Neural crest cell (in vitro differentiated cells): ENCODE measurements around the gene DNLZ. TPM values are rescaled to one million over a fixed set of nuclear protein-coding genes. Genes with fewer than 3 reads are reported as not detected.

Experiments
- DNase-seq: peaks from one replicate; pipeline ENCODE4 v3.0.0; 2021; ENCODE audit warnings: low read depth, mixed read lengths, low spot score
- H3K27ac Mint-ChIP-seq: one replicate; pipeline ENCODE4 v1.8.0; 2021; ENCODE audit warnings: mild to moderate bottlenecking, mixed read lengths; ENCODE audit not compliant: unreplicated experiment
- H3K27me3 Mint-ChIP-seq: 2 replicates; pipeline ENCODE4 v1.8.0; 2021; ENCODE audit warnings: low read depth, mild to moderate bottlenecking, mixed read lengths
- H3K36me3 Mint-ChIP-seq: 2 replicates; pipeline ENCODE4 v1.8.0; 2021; ENCODE audit warnings: low read depth, mild to moderate bottlenecking, mixed read lengths
- H3K4me1 Mint-ChIP-seq: 2 replicates; pipeline ENCODE4 v1.8.0; 2021; ENCODE audit warnings: mixed read lengths
- H3K4me3 Mint-ChIP-seq: one replicate; pipeline ENCODE4 v1.8.0; 2021; ENCODE audit warnings: mild to moderate bottlenecking, mixed read lengths
- H3K9me3 Mint-ChIP-seq: 2 replicates; pipeline ENCODE4 v1.8.0; 2021; ENCODE audit warnings: mixed read lengths
- CTCF ChIP-seq: fragments of 200-600 bp; sonication (generic); conservative IDR thresholded peaks from 2 replicates; pipeline ENCODE4 v1.5.0; 2021; ENCODE audit warnings: antibody characterized with exemption, mild to moderate bottlenecking
- total RNA-seq: library from RNA; stranded (reverse); gene quantifications from 2 replicates; pipeline ENCODE4 v1.2.1, GENCODE V29; 2021

Gene DNLZ
- total RNA-seq, 1 donor from 2014 or later = 21.3 TPM

- peaks cover 5% of the 10 kb centered on the region for H3K4me1 Mint-ChIP-seq
- peak overlapping the region; percentile 57 for H3K4me3 Mint-ChIP-seq
- H3K36me3 Mint-ChIP-seq = no peaks in the 10 kb centered on the region
Measured at GRCh38 chr9:136366826-136367225, 3.3 kb upstream of the DNLZ start.

GRCh38 chr9:136365775-136366222 lies 2.3 kb upstream of the DNLZ start:
- TF ChIP-seq CTCF = no peak
- Mint-ChIP-seq H3K4me1 (peaks cover 5% of the 10 kb centered on the region), H3K36me3 (no peaks in the 10 kb centered on the region), H3K27ac (no peak overlapping the region), H3K4me3 (peak overlapping the region; percentile 34), H3K27me3 (peaks cover 6% of the 10 kb centered on the region), H3K9me3 (no peaks in the 10 kb centered on the region)
- no peak for DNase-seq

More at GRCh38 chr9:136366826-136367225, 3.3 kb upstream of the DNLZ start:
- no peaks in the 10 kb centered on the region for H3K9me3 Mint-ChIP-seq
- no peak for DNase-seq
- H3K27me3 Mint-ChIP-seq = peaks cover 6% of the 10 kb centered on the region
- H3K27ac Mint-ChIP-seq = peak overlapping the region; percentile 35
- no peak for TF ChIP-seq CTCF

GRCh38 chr9:136364942-136365774 lies 1.6 kb upstream of the DNLZ start:
- no peaks in the 10 kb centered on the region for H3K9me3 Mint-ChIP-seq
- TF ChIP-seq CTCF = no peak
- H3K4me3 Mint-ChIP-seq = peak overlapping the region; percentile 71
- no peak for DNase-seq
- no peaks in the 10 kb centered on the region for H3K36me3 Mint-ChIP-seq
- H3K4me1 Mint-ChIP-seq = peaks cover 5% of the 10 kb centered on the region
- H3K27ac Mint-ChIP-seq = no peak overlapping the region
- H3K27me3 Mint-ChIP-seq = peaks cover 6% of the 10 kb centered on the region

GRCh38 chr9:136363949-136364748 lies 605 bp upstream of the DNLZ start:
- TF ChIP-seq CTCF = no peak
- H3K4me1 Mint-ChIP-seq = peaks cover 5% of the 10 kb centered on the region
- no peaks in the 10 kb centered on the region for H3K9me3 Mint-ChIP-seq
- H3K4me3 Mint-ChIP-seq = peak overlapping the region; percentile 66
- H3K27ac Mint-ChIP-seq = no peak overlapping the region
- no peak for DNase-seq
- no peaks in the 10 kb centered on the region for H3K36me3 Mint-ChIP-seq
- H3K27me3 Mint-ChIP-seq = peaks cover 6% of the 10 kb centered on the region

- TF ChIP-seq CTCF = no peak
- Mint-ChIP-seq H3K4me1 (peaks cover 5% of the 10 kb centered on the region), H3K9me3 (no peaks in the 10 kb centered on the region), H3K4me3 (peak overlapping the region; percentile 91), H3K36me3 (no peaks in the 10 kb centered on the region), H3K27me3 (peaks cover 6% of the 10 kb centered on the region), H3K27ac (no peak overlapping the region)
- DNase-seq = no peak
Measured at GRCh38 chr9:136362450-136362784, 1.1 kb downstream of the DNLZ start.
